Activated CD8-positive, alpha-beta memory T cell treated with anti-CD3 and anti-CD28 coated beads for 4 hours (primary cell): Measurements from ENCODE around the gene GRAP.
A peak's percentile ranks its signal among the peaks of the same experiment; 100 is the strongest.
"Not testable (repeated sequence)": the region's sequence is repeated elsewhere in the genome, so short reads cannot be mapped to it uniquely, and the experiment has no call there.

Experiments
- DNase-seq, 2 donors: peaks; one replicate each; pipeline ENCODE4 v3.0.0-alpha.2; 2020; ENCODE audit warnings: low read depth in 2 of 2

Gene GRAP

GRCh38 chr17:19042369-19042768, 4.4 kb downstream of the GRAP start:
- not testable (repeated sequence) for DNase-seq

DNA sequence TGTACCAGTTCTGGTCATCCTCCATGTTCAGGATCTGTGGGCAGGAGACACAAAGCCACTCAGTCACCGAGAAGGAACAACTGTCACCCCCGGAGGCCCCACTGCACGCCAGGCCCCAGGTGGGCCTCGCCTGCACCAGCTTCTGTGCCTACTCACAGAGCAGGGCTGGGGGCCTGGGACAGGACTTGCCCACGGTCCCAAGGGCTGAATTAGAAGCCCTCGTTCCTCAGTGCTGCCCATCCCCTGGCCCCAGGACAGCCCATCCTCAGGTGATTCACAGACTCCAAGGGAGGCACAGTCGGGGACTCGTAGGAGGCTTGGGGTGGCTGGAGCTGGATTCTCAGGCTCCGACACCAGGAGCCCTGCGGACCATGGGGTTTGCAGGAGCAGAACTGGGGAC, 4.9 kb downstream of the GRAP start:
- DNase-seq: not testable (repeated sequence)

DNA sequence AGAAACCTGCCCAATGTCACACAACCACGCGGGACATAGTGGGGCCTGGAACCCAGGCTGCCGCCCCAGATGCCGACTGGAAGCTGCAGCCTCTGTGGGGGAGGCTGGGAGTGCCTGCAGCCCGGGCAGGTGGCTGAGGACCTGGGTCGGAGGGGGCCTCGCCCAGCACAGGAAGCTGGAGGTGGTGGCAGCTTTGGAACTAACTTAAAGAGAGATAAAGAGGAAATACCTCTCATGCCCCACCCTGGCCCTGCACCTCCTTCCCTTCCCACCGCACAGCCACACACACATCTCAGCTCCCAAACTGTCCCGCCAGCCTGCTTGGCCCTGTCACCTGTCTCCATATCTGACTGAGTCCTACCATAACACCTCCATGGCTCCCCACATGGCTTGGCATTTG, 6.4 kb downstream of the GRAP start:
- not testable (repeated sequence) for DNase-seq

DNA sequence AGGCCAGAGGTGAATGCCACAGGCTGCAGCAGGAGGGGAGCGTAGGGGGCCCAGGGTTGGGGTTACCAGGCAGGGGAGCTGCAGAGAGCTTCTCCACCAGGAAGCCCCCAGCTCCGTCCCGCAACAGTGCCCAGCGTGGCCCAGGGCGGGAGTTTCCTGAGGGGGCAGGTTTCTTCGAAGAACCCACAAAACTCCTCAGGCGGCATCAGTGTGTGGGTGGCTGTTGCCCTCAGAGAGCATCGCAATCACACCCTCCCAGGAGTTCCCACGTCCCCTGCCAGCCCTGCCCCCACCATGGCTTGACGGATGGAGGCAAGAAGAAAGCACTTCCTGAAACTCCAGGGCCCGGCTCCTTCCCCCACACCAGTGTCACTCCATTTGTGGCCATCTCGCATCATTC, 8.0 kb downstream of the GRAP start:
- DNase-seq: not testable (repeated sequence)

- DNase-seq: not testable (repeated sequence)
Measured at GRCh38 chr17:19038007-19038406, 8.8 kb downstream of the GRAP start.

DNA sequence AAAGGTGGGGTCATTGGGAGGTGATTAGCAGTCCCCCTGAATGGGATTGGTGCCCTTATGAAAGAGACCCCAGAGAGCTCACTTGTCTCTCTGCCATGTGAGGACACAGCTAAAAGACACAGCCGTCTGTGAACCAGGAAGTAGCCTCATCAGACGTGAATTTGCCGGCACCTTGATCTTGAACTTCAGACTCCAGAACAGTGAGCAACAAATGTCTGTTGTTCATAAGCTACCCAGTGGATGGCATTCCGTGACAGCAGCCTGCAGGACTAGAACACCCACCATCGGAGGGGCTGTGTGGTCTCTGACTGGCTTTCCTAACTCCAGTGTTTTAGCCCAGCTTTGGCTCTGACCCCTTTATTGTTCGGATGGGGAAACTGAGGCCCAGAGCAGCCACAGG, 9.2 kb downstream of the GRAP start:
- DNase-seq: not testable (repeated sequence)

- not testable (repeated sequence) for DNase-seq
Measured at GRCh38 chr17:19036186-19036585, 10.6 kb downstream of the GRAP start.

- DNase-seq: not testable (repeated sequence)
Measured at GRCh38 chr17:19032377-19032988, 14.3 kb downstream of the GRAP start.

- peak; percentile 9 to 11 for DNase-seq
Measured at GRCh38 chr17:19031729-19032128, 15.0 kb downstream of the GRAP start.

- DNase-seq: not testable (repeated sequence)
Measured at GRCh38 chr17:19030771-19031449, 15.8 kb downstream of the GRAP start.

DNA sequence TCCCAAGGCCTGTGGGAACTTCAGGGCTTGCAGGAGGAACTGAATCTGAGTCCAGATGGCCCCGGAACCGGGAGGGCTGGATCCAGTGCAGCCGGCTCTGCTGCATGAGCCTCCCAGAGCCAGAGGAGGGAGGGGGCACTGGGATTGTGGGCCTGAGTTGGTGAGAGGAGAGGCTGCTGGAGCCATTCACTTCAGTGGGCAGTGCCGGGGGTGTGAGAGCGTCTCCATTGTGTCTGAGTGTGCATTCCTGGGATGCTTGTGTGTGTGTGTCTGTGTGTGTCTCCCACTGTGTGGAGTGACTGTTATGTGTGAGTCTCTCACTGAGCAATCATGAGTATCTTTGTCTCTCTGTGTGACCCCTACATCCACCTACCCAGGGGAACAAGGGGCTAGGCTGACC, 17.0 kb downstream of the GRAP start:
- not testable (repeated sequence) for DNase-seq

- not testable (repeated sequence) for DNase-seq
Measured at GRCh38 chr17:19028671-19029070, 18.1 kb downstream of the GRAP start.

DNA sequence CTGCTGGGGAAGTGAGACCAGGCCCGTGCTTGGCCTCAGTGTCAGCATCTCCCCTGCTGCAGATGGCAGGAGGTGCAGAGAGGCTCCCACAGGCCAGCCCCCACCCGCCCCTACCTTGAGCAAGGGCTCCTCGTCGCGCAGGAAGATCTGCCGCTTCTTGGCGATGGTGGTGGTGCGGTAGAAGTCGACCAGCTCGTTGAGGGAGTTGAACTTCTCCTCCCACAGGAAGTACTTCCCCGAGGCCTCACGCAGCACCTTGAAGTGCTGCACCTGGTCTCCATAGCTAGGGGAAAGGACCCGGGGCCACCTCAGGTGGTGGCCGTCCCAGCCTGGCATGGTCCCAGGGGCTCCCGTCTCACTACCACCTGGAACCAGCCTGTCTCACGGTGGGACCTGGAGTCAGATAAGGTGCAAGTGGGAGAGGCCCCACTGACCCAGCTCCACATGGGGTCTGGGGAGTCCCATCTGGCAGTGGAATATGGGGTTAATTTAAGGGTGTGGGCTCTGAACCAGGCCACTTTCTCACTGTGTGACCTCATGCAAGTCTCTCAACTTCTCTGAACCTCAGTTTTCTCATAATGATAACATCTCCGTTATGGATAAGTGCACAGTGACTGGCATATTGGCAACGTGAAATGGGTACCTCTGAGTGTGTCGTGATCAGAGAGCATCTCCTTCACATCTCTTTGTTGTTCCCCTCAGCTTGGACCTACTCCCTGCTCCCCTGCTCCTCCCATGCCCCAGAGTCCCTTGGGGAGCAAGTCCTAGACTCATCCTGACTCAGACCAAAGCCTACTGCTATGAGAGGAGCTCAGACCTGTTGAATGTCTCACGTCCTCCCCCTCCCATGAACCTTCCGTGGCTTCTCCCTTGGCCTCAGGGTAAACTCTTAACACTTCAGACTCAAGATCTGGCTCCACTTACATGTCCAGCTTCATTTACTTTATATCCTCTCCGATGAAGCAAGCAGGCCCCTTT, 22.4 kb downstream of the GRAP start:
- DNase-seq: no peak

GRCh38 chr17:19023209-19023999, 23.4 kb downstream of the GRAP start:
- no peak for DNase-seq

DNA sequence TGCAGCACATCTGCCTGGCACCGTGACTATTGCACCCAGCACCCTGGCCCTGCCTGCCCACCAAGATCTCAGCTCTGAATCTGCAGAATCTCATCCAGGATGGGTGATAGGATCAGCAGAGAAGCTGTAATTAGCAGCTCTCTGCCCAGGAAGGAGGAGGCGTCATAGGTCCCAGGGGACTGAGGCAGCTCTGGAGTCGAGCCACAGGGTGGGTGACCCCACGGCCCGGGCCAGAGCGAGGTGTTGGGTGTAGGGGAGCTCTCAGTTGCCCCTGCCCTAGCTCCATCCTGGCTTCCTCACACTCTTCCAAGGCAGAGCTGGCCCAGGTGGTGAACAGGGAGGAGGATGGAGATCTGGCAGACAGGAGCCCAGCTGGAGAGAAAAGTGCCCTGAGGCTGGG, 24.0 kb downstream of the GRAP start:
- DNase-seq: no peak

GRCh38 chr17:19022128-19022527, 24.6 kb downstream of the GRAP start:
- no peak for DNase-seq

GRCh38 chr17:19021622-19022083, 25.1 kb downstream of the GRAP start:
- no peak for DNase-seq

GRCh38 chr17:19021011-19021621, 25.6 kb downstream of the GRAP start:
- DNase-seq: not testable (repeated sequence)

DNA sequence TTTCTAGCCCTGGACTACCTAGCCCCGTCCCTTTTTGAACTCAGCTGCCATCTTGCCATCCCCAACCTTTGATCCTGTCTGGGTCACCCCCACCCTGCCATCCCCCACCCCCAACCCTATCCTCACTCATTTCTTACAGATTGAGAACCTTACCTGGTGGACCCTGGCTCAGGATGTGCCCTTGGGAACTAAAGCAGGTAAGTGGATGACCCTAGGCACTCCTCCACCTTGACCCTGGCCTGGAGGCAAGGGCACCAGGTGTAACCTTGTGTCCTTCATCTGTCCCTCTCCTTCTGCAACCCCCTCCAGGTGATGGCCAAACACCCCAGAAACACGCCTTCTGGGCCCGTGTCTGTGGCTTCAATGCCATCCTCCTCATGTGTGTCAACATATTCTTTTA, 26.7 kb downstream of the GRAP start:
- no peak for DNase-seq

- no peak for DNase-seq
Measured at GRCh38 chr17:19019041-19019941, 27.5 kb downstream of the GRAP start.
